ENCODE results near the gene NEURL3. TPM values are rescaled to one million over a fixed set of nuclear protein-coding genes. Genes with fewer than 3 reads are reported as not detected.

NEURL3 gene
- total and polyA plus RNA-seq, 2 of the 8 experiments (the other 6 are each of a cell fraction or from before 2014, with no cell fraction given): not detected

DNA sequence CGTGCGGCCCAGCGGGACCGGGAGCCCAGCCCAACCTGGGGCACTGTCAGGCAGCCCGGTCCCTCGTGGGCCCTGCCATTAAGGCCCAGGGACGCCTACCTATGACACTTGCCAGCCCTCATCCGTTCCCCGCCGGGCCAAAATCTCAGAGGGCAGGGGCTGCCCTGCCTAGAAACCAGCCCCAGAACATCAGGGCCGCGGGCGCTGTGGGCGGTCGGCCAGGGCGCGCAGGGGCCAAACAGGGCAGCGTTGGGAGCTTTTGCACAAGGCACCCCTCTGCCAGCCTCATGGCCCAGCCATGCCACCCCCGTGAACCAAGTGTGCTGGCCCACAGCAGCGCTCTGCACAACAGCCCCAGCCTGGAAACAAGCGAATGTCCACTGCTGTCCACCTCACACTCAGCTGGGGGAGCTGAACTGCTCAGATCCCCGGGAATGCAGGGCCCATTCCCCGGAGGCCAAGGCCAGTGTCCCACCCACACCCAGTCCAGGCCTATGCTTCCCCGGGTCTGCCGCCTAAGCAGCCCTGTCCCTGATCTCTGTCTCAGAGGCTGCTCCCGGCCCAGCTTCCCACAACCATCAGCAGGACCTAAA is 3.5 kb upstream of the NEURL3 start:
- Histone ChIP-seq H3K23me2 (ENCODE audit: low read depth, low read length) (no peaks in the 10 kb centered on the region; the same call in 1 of the 2 replicates), H4K20me1 (replicated peaks in 1 of 2; ENCODE audit: control insufficient read depth in 1 of 2, insufficient read depth in 2 of 2, low read length in 2 of 2) (no peaks in the 10 kb centered on the region), H4K8ac (ENCODE audit: extremely low read depth, insufficient read depth, low read length) (no peak overlapping the region), H3K4me1 (replicated peaks in 1 of 4; ENCODE audit: control insufficient read depth in 3 of 4, insufficient read depth in 4 of 4, low read length in 3 of 4) (peaks cover 0 to 6% (median 5%) of the 10 kb centered on the region in 4 experiments; a peak in 3 of 7 replicates), H3K4me2 (ENCODE audit: insufficient read depth in 1 of 2, low read depth in 2 of 2, low read length in 2 of 2) (peak overlapping the region; percentile 26 to 57; a peak in 3 of 4 replicates), H2BK120ac (replicated peaks; ENCODE audit: low read depth, low read length) (no peak overlapping the region), H4K5ac (ENCODE audit: insufficient read length, low read depth, low read length) (no peak overlapping the region), H3K9ac (replicated peaks in 1 of 4; ENCODE audit: extremely low read depth in 1 of 4, low read depth in 3 of 4, low read length in 3 of 4) (no peak overlapping the region), H3K79me2 (ENCODE audit: control insufficient read depth in 1 of 2, insufficient read depth in 2 of 2, low read length in 2 of 2) (no peaks in the 10 kb centered on the region), H2AK5ac (ENCODE audit: low read depth, low read length) (no peak overlapping the region), H3K23ac (ENCODE audit: insufficient read length) (no peak overlapping the region), H2BK15ac (ENCODE audit: low read length) (peak overlapping the region; percentile 81; the same call in 1 of the 2 replicates), H3K14ac (ENCODE audit: insufficient read length) (no peak overlapping the region), H2BK12ac (ENCODE audit: low read depth, low read length) (peak overlapping the region; percentile 12; the same call in 1 of the 2 replicates), H3K79me1 (ENCODE audit: low read depth, low read length) (no peaks in the 10 kb centered on the region), H3K27me3 (replicated peaks in 1 of 4; ENCODE audit: control insufficient read depth in 3 of 4, extremely low read depth in 1 of 4, insufficient read depth in 3 of 4, low read length in 3 of 4) (peaks cover 4 to 14% (median 10%) of the 10 kb centered on the region in 4 experiments), H2BK5ac (ENCODE audit: low read depth, low read length) (no peak overlapping the region), H3K56ac (replicated peaks; ENCODE audit: insufficient read length, low read depth, low read length) (no peak overlapping the region), H2BK20ac (ENCODE audit: low read length) (no peak overlapping the region), H2AFZ (ENCODE audit: low read length) (peak overlapping the region; percentile 94), H3K18ac (ENCODE audit: extremely low read depth, low read length) (no peak overlapping the region), H3K36me3 (ENCODE audit: control insufficient read depth in 2 of 4, insufficient read depth in 4 of 4, low read length in 3 of 4) (no peaks in the 10 kb centered on the region), H3K27ac (ENCODE audit: low read depth, low read length) (no peak overlapping the region), H3K4me3 (ENCODE audit: extremely low read depth in 1 of 4, insufficient read depth in 2 of 4, low read depth in 3 of 4, low read length in 4 of 4) (peak overlapping the region in 1 of 4 experiments; percentile 38; a peak in 1 of 8 replicates), H3K4ac (replicated peaks; ENCODE audit: insufficient read length, low read depth, low read length) (no peak overlapping the region), H3K9me3 (ENCODE audit: insufficient read depth in 2 of 2, low read depth in 1 of 2, low read length in 1 of 2) (no peaks in the 10 kb centered on the region), H4K91ac (replicated peaks; ENCODE audit: insufficient read length, low read length) (no peak overlapping the region)
- no peak for FAIRE-seq
- 82% methylated on average over 23 of the region's 26 CpGs; no CpG with 5 or more reads in 1 of the 2 experiments for WGBS, 2 experiments (ENCODE audit: extremely low coverage in 1 of 2, insufficient coverage in 1 of 2, insufficient read length in 1 of 2, insufficient replicate concordance in 2 of 2, low coverage in 1 of 2, low lambda C conversion rate in 2 of 2, missing lambda C conversion rate in 1 of 2)
- ChIA-PET POLR2A (ENCODE audit: partially characterized antibody) (no interaction called here), CTCF (ENCODE audit: partially characterized antibody) (interaction anchor here (0.8 to 10.3 kb wide), 45 partner anchors 10 to 294 kb away, joined by 3 to 171 read pairs (median 5); partner anchors contain the start of gene ITPRIPL1)
- no peak for DNase-seq (ENCODE audit: low read depth in 1 of 2, low spot score in 2 of 2)

Data from H1 (cell line).